IMR-90 (cell line): ENCODE measurements around the gene SGK1. TPM values are rescaled to one million over a fixed set of nuclear protein-coding genes. Genes with fewer than 3 reads are reported as not detected.
"Not testable (repeated sequence)": the region's sequence is repeated elsewhere in the genome, so short reads cannot be mapped to it uniquely, and the experiment has no call there.

Source experiments
- ATAC-seq: fragments of 200-7000 bp; cut with Tn5 transposase; 2 replicates; pipeline ENCODE4 v1.9.1; 2020; ENCODE audit warnings: low read depth, mild to moderate bottlenecking, moderate library complexity
- BruUV-seq: library from RNA; stranded (reverse); fragments of 400-500 nt; replicated peaks from 2 replicates; lab custom pipeline; 2021; lab: Mats Ljungman, UMichigan
- CTCF ChIA-PET: fragments of 300-600 bp; formaldehyde crosslinking; extraction: SDS; loops from one replicate; lab custom pipeline; 2021; ENCODE audit warnings: antibody characterized with exemption; lab: Yijun Ruan, JAX
- POLR2A ChIA-PET: fragments of 300-600 bp; sonication (Branson Sonifier 250); formaldehyde crosslinking; loops from one replicate; lab custom pipeline; 2022; ENCODE audit warnings: antibody characterized with exemption; ENCODE audit not compliant: unreplicated experiment; lab: Charles Lee
- DNase-seq: peaks from one replicate; pipeline ENCODE4 v3.0.0; 2013
- H2AFZ ChIP-seq: replicated peaks from 2 replicates; pipeline ENCODE3; 2013; ENCODE audit warnings: low read length, mild to moderate bottlenecking; ENCODE audit not compliant: poor library complexity
- H2AK5ac ChIP-seq: 2 replicates; pipeline ENCODE4 v1.6.1; 2013; ENCODE audit warnings: low read depth, low read length, inconsistent platforms
- H2AK9ac ChIP-seq: replicated peaks from 2 replicates; pipeline ENCODE3; 2013; ENCODE audit warnings: mild to moderate bottlenecking, low read depth, low read length, moderate library complexity; ENCODE audit not compliant: poor library complexity
- H2BK120ac ChIP-seq: 2 replicates; pipeline ENCODE4 v1.6.1; 2013; ENCODE audit warnings: low read depth, low read length, inconsistent platforms
- H2BK15ac ChIP-seq: 3 replicates; pipeline ENCODE4 v1.6.1; 2013; ENCODE audit warnings: low read depth, low read length, inconsistent platforms
- H2BK20ac ChIP-seq: 2 replicates; pipeline ENCODE4 v1.6.1; 2013; ENCODE audit warnings: low read depth, mild to moderate bottlenecking, inconsistent platforms, low read length, moderate library complexity
- H2BK5ac ChIP-seq: 2 replicates; pipeline ENCODE4 v1.6.1; 2013; ENCODE audit warnings: mild to moderate bottlenecking, low read depth, low read length, inconsistent platforms; ENCODE audit not compliant: poor library complexity, severe bottlenecking
- H3K14ac ChIP-seq: replicated peaks from 2 replicates; pipeline ENCODE4 v1.6.1; 2013; ENCODE audit warnings: low read depth, low read length, inconsistent platforms
- H3K18ac ChIP-seq: 2 replicates; pipeline ENCODE4 v1.6.1; 2013; ENCODE audit warnings: low read depth, low read length, control low read depth
- H3K23ac ChIP-seq: 2 replicates; pipeline ENCODE4 v1.6.1; 2013; ENCODE audit warnings: low read depth, low read length, inconsistent platforms
- H3K27ac ChIP-seq: 2 replicates; pipeline ENCODE4 v1.5.1; 2013; ENCODE audit warnings: mild to moderate bottlenecking, control low read depth, low read length; ENCODE audit not compliant: insufficient read depth
- H3K27me3 ChIP-seq: 2 replicates; pipeline ENCODE4 v1.6.1; 2013; ENCODE audit warnings: low read length; ENCODE audit not compliant: control insufficient read depth, insufficient read depth
- H3K36me3 ChIP-seq: 2 replicates; pipeline ENCODE4 v1.6.1; 2013; ENCODE audit warnings: low read length, mixed read lengths; ENCODE audit not compliant: control insufficient read depth, insufficient read depth
- H3K4ac ChIP-seq: 2 replicates; pipeline ENCODE4 v1.6.1; 2013; ENCODE audit warnings: low read depth, low read length, inconsistent platforms
- H3K4me1 ChIP-seq: 2 replicates; pipeline ENCODE4 v1.6.1; 2013; ENCODE audit warnings: low read length, mixed read lengths; ENCODE audit not compliant: control insufficient read depth, insufficient read depth
- H3K4me2 ChIP-seq: 2 replicates; pipeline ENCODE4 v1.6.1; 2013; ENCODE audit warnings: low read depth, mild to moderate bottlenecking, control low read depth, low read length, moderate library complexity
- H3K4me3 ChIP-seq: 2 replicates; pipeline ENCODE4 v1.5.1; 2013; ENCODE audit warnings: low read depth, mild to moderate bottlenecking, control low read depth, low read length, moderate library complexity; ENCODE audit not compliant: insufficient read depth
- H3K56ac ChIP-seq: 2 replicates; pipeline ENCODE4 v1.6.1; 2013; ENCODE audit warnings: low read length, inconsistent platforms; ENCODE audit not compliant: insufficient read depth; ENCODE audit errors: extremely low read depth
- H3K79me1 ChIP-seq, 2 experiments: 2 replicates each; pipeline ENCODE4 v1.6.1; 2013; ENCODE audit warnings: low read length in 2 of 2, inconsistent platforms in 1 of 2, low read depth in 1 of 2
- H3K9ac ChIP-seq: 2 replicates; pipeline ENCODE4 v1.6.1; 2013; ENCODE audit warnings: low read depth, low read length, control low read depth
- H3K9me1 ChIP-seq: 2 replicates; pipeline ENCODE4 v1.6.1; 2013; ENCODE audit warnings: low read length, inconsistent platforms; ENCODE audit not compliant: insufficient read depth
- H3K9me3 ChIP-seq: 2 replicates; pipeline ENCODE4 v1.6.1; 2013; ENCODE audit warnings: low read length; ENCODE audit not compliant: control insufficient read depth, insufficient read depth
- H4K20me1 ChIP-seq: 2 replicates; pipeline ENCODE4 v1.6.1; 2013; ENCODE audit warnings: low read length, inconsistent platforms; ENCODE audit not compliant: insufficient read depth
- H4K5ac ChIP-seq: 2 replicates; pipeline ENCODE4 v1.6.1; 2013; ENCODE audit warnings: mild to moderate bottlenecking, low read depth, low read length, control low read depth
- H4K8ac ChIP-seq, 2 experiments: 2 replicates each; pipeline ENCODE4 v1.6.1; 2013; ENCODE audit warnings: low read depth in 2 of 2, low read length in 2 of 2, control low read depth in 1 of 2, inconsistent platforms in 1 of 2
- H4K91ac ChIP-seq: 2 replicates; pipeline ENCODE4 v1.6.1; 2013; ENCODE audit warnings: low read depth, low read length, inconsistent platforms; ENCODE audit not compliant: insufficient read depth
- WGBS, 2 experiments: methylation state at CpG; one replicate each; pipeline versions ENCODE4 v1.1.5 to v1.1.7; 2013; ENCODE audit warnings: missing lambda C conversion rate in 2 of 2; ENCODE audit not compliant: insufficient read length in 1 of 2; ENCODE audit errors: extremely low coverage in 2 of 2; 5-methylcytosine and 5-hydroxymethylcytosine counted together
- dilution Hi-C: fragments of 300-500 bp; cut with HindIII; formaldehyde crosslinking; loops from one replicate; pipeline ENCODE4 v1.14.3; 2018; ENCODE audit warnings: low sequenced_read_pairs; ENCODE audit not compliant: unreplicated experiment
- in situ Hi-C: fragments of 300-500 bp; cut with MboI; formaldehyde crosslinking; loops from 3 replicates; pipeline ENCODE4 v1.14.3; 2019; ENCODE audit warnings: low sequenced_read_pairs, inconsistent platforms, mixed read lengths
- intact Hi-C: fragments of 100-400 bp; cut with micrococcal nuclease; formaldehyde crosslinking; loops from 2 replicates; pipeline ENCODE4 v1.10.0; 2022
- polyA plus RNA-seq, 3 experiments: library from polyadenylated mRNA; depleted of rRNA; stranded (reverse); fragments of >200 nt; gene quantifications; 2 replicates each; pipeline ENCODE4 v1.2.3, GENCODE V29; 2012; ENCODE audit warnings: low replicate concordance in 1 of 3
- total RNA-seq: library from RNA; depleted of rRNA; stranded (reverse); fragments of >200 nt; gene quantifications from 2 replicates; pipeline ENCODE4 v1.2.3, GENCODE V29; 2012

SGK1 gene
- total and polyA plus RNA-seq, 2 of the 4 experiments (the other 2 are of a cell fraction) = 121 to 255 TPM

DNA sequence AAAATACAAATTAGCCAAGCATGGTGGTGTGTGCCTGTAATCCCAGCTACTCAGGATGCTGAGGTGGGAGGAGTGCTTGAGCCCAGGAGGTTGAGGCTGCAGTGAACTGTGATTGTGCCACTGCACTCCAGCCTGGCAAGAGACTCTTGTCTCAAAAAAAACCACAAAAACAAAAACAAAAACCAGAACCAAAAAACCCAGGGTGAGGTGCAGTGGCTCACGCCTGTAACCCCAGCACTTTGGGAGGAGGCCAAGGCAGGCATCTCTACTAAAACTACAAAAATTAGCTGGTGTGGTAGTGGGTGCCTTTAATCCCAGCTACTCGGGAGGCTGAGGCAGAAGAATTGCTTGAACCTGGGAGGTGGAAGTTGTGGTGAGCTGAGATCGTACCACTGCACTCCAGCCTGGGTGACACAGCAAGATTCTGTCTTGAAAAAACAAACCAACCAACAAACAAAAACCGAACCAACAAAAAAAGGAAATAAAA, 41.0 kb downstream of the SGK1 start:
- H2AK5ac ChIP-seq, BruUV-seq, H4K5ac ChIP-seq, H3K4me3 ChIP-seq, ATAC-seq, H2BK20ac ChIP-seq, in situ Hi-C loops, H4K20me1 ChIP-seq, H3K79me1 ChIP-seq, H3K9me3 ChIP-seq, H3K4me1 ChIP-seq, dilution Hi-C loops, H3K36me3 ChIP-seq, H4K91ac ChIP-seq, DNase-seq, POLR2A ChIA-PET, H3K9ac ChIP-seq, H2AK9ac ChIP-seq, H3K9me1 ChIP-seq, H2BK15ac ChIP-seq, H3K27ac ChIP-seq, H2BK5ac ChIP-seq, H3K23ac ChIP-seq, intact Hi-C loops, H2AFZ ChIP-seq, H3K56ac ChIP-seq, H3K4me2 ChIP-seq, H4K8ac ChIP-seq, H3K27me3 ChIP-seq: not testable (repeated sequence)
- peak overlapping the region; percentile 77; the same call in 1 of the 2 replicates for H3K4ac ChIP-seq
- no CpG with 5 or more reads among the region's 4 CpGs for WGBS, 2 experiments
- CTCF ChIA-PET = interaction anchor here (0.6 to 0.8 kb wide), 3 partner anchors 16 to 36 kb away, joined by 3 to 4 read pairs (median 3); no protein-coding TSS in a partner anchor
- 0 out of 2 replicates have a peak overlapping the region, but pooled peaks have one; percentile 8 for H3K14ac ChIP-seq
- peak overlapping the region; percentile 49 for H2BK120ac ChIP-seq
- peak overlapping the region; percentile 35; the same call in 1 of the 2 replicates for H3K18ac ChIP-seq
